Activated CD8-positive, alpha-beta memory T cell treated with anti-CD3 and anti-CD28 coated beads, Interleukin-2, amount 50 U/mL, for 24 hours (primary cell): Measurements from ENCODE around the gene PLA2G4B.
A peak's percentile ranks its signal among the peaks of the same experiment; 100 is the strongest.

Source experiments
- DNase-seq: peaks from one replicate; pipeline ENCODE4 v3.0.0-alpha.2; 2020; ENCODE audit errors: extremely low read depth

Gene PLA2G4B

GRCh38 chr15:41809526-41810220 is 29.0 kb upstream of the PLA2G4B start:
- DNase-seq, result no peak

GRCh38 chr15:41810651-41811431 is 27.8 kb upstream of the PLA2G4B start:
- DNase-seq, result no peak

GRCh38 chr15:41811432-41812195 is 27.0 kb upstream of the PLA2G4B start:
- DNase-seq, result peak; percentile 29

GRCh38 chr15:41812820-41813375 is 25.7 kb upstream of the PLA2G4B start:
- no peak for DNase-seq

GRCh38 chr15:41813426-41813825 is 25.2 kb upstream of the PLA2G4B start:
- no peak for DNase-seq

- no peak for DNase-seq
Measured at GRCh38 chr15:41814534-41814933, 24.1 kb upstream of the PLA2G4B start.

GRCh38 chr15:41816788-41817187 is 21.9 kb upstream of the PLA2G4B start:
- no peak for DNase-seq

GRCh38 chr15:41817327-41817726 is 21.3 kb upstream of the PLA2G4B start:
- no peak for DNase-seq

- DNase-seq, result no peak
Measured at GRCh38 chr15:41817781-41818180, 20.9 kb upstream of the PLA2G4B start.

GRCh38 chr15:41819455-41820050 is 19.1 kb upstream of the PLA2G4B start:
- DNase-seq, result no peak

GRCh38 chr15:41820791-41821423 is 17.7 kb upstream of the PLA2G4B start:
- no peak for DNase-seq

GRCh38 chr15:41821831-41822230 is 16.8 kb upstream of the PLA2G4B start:
- no peak for DNase-seq

- no peak for DNase-seq
Measured at GRCh38 chr15:41822471-41822870, 16.2 kb upstream of the PLA2G4B start.

GRCh38 chr15:41822957-41823356 is 15.7 kb upstream of the PLA2G4B start:
- no peak for DNase-seq

GRCh38 chr15:41823502-41823901 is 15.1 kb upstream of the PLA2G4B start:
- DNase-seq, result no peak

- no peak for DNase-seq
Measured at GRCh38 chr15:41824062-41824745, 14.4 kb upstream of the PLA2G4B start.

GRCh38 chr15:41825145-41825544 is 13.5 kb upstream of the PLA2G4B start:
- no peak for DNase-seq

- no peak for DNase-seq
Measured at GRCh38 chr15:41825572-41826535, 12.8 kb upstream of the PLA2G4B start.

GRCh38 chr15:41827290-41827879 is 11.3 kb upstream of the PLA2G4B start:
- no peak for DNase-seq
